ENCODE measurements around the gene GPR33. TPM values are rescaled to one million over a fixed set of nuclear protein-coding genes. Genes with fewer than 3 reads are reported as not detected.

GPR33 gene
- total and polyA plus RNA-seq, 10 of the 15 experiments (the other 5 are each of a cell fraction or from before 2014, with no cell fraction given) = not detected

DNA sequence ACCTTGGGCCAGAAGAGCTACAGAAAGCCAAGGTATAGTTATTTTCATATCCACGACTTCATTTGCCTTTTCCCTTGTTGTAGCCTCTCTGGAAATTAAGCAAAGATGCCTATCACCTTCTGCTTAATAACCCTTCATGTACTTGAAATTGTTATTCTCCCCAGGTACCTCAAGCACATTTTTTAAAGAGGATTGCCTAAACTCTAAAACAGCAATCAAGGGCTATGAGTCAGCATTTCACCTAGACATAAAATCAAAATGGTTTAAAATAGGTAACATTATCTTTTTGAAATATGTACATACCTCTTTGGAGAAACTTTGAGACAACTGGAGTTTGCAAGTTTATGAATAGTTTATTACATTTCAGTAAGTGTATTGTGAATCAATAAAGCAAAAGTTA lies 42.1 kb downstream of the GPR33 start:
- TF ChIP-seq, protein P1, sequence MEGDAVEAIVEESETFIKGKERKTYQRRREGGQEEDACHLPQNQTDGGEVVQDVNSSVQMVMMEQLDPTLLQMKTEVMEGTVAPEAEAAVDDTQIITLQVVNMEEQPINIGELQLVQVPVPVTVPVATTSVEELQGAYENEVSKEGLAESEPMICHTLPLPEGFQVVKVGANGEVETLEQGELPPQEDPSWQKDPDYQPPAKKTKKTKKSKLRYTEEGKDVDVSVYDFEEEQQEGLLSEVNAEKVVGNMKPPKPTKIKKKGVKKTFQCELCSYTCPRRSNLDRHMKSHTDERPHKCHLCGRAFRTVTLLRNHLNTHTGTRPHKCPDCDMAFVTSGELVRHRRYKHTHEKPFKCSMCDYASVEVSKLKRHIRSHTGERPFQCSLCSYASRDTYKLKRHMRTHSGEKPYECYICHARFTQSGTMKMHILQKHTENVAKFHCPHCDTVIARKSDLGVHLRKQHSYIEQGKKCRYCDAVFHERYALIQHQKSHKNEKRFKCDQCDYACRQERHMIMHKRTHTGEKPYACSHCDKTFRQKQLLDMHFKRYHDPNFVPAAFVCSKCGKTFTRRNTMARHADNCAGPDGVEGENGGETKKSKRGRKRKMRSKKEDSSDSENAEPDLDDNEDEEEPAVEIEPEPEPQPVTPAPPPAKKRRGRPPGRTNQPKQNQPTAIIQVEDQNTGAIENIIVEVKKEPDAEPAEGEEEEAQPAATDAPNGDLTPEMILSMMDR (IDR thresholded peaks at IDR 0.05 in 2 of 3, conservative IDR thresholded peaks at IDR 0.05 in 1 of 3; ENCODE audit: control insufficient read depth in 2 of 3, extremely low read depth in 1 of 3, insufficient read depth in 1 of 3, low read depth in 3 of 3, low read length in 3 of 3) = no peak
- TF ChIP-seq SREBF1 (IDR thresholded peaks at IDR 0.05; ENCODE audit: low read length) (no peak), FOXK2 (IDR thresholded peaks at IDR 0.05) (no peak), BHLHE40 (IDR thresholded peaks at IDR 0.05; ENCODE audit: borderline replicate concordance in 1 of 2, low read depth in 2 of 2, low read length in 1 of 2) (no peak), CBFB (IDR thresholded peaks at IDR 0.05; ENCODE audit: low read depth) (no peak), SREBF2 (IDR thresholded peaks at IDR 0.05; ENCODE audit: low read length) (no peak), POLR2AphosphoS5 (IDR thresholded peaks at IDR 0.05; ENCODE audit: low read length) (no peak), CREB1 (IDR thresholded peaks at IDR 0.05; ENCODE audit: low read depth) (no peak), GABPA (IDR thresholded peaks at IDR 0.05; ENCODE audit: low read depth) (no peak), ASH2L (IDR thresholded peaks at IDR 0.05; ENCODE audit: borderline replicate concordance, low read depth) (no peak), NR2F1 (conservative IDR thresholded peaks at IDR 0.05) (no peak), TAF1 (IDR thresholded peaks at IDR 0.05; ENCODE audit: borderline replicate concordance, low read depth, low read length) (no peak), YY1 (IDR thresholded peaks at IDR 0.05; ENCODE audit: low read depth, low read length) (no peak)
- TF ChIP-seq, protein P2, sequence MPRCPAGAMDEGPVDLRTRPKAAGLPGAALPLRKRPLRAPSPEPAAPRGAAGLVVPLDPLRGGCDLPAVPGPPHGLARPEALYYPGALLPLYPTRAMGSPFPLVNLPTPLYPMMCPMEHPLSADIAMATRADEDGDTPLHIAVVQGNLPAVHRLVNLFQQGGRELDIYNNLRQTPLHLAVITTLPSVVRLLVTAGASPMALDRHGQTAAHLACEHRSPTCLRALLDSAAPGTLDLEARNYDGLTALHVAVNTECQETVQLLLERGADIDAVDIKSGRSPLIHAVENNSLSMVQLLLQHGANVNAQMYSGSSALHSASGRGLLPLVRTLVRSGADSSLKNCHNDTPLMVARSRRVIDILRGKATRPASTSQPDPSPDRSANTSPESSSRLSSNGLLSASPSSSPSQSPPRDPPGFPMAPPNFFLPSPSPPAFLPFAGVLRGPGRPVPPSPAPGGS (IDR thresholded peaks at IDR 0.05; ENCODE audit: borderline replicate concordance, insufficient read depth, low read depth, low read length, poor library complexity, severe bottlenecking) = no peak
- TF ChIP-seq, protein P3, sequence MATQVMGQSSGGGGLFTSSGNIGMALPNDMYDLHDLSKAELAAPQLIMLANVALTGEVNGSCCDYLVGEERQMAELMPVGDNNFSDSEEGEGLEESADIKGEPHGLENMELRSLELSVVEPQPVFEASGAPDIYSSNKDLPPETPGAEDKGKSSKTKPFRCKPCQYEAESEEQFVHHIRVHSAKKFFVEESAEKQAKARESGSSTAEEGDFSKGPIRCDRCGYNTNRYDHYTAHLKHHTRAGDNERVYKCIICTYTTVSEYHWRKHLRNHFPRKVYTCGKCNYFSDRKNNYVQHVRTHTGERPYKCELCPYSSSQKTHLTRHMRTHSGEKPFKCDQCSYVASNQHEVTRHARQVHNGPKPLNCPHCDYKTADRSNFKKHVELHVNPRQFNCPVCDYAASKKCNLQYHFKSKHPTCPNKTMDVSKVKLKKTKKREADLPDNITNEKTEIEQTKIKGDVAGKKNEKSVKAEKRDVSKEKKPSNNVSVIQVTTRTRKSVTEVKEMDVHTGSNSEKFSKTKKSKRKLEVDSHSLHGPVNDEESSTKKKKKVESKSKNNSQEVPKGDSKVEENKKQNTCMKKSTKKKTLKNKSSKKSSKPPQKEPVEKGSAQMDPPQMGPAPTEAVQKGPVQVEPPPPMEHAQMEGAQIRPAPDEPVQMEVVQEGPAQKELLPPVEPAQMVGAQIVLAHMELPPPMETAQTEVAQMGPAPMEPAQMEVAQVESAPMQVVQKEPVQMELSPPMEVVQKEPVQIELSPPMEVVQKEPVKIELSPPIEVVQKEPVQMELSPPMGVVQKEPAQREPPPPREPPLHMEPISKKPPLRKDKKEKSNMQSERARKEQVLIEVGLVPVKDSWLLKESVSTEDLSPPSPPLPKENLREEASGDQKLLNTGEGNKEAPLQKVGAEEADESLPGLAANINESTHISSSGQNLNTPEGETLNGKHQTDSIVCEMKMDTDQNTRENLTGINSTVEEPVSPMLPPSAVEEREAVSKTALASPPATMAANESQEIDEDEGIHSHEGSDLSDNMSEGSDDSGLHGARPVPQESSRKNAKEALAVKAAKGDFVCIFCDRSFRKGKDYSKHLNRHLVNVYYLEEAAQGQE (IDR thresholded peaks at IDR 0.05; ENCODE audit: low read depth, low read length) = no peak
- TF ChIP-seq, protein P4, sequence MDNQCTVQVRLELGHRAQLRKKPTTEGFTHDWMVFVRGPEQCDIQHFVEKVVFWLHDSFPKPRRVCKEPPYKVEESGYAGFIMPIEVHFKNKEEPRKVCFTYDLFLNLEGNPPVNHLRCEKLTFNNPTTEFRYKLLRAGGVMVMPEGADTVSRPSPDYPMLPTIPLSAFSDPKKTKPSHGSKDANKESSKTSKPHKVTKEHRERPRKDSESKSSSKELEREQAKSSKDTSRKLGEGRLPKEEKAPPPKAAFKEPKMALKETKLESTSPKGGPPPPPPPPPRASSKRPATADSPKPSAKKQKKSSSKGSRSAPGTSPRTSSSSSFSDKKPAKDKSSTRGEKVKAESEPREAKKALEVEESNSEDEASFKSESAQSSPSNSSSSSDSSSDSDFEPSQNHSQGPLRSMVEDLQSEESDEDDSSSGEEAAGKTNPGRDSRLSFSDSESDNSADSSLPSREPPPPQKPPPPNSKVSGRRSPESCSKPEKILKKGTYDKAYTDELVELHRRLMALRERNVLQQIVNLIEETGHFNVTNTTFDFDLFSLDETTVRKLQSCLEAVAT (IDR thresholded peaks at IDR 0.05) = no peak
- BruUV-seq (replicated peaks) = no TSS peak
- Histone ChIP-seq H3K4me3 (no peak overlapping the region), H3K4me2 (ENCODE audit: control insufficient read depth, insufficient read depth) (no peak overlapping the region), H3K36me3 (ENCODE audit: control insufficient read depth in 2 of 2, insufficient read depth in 2 of 2, low read length in 1 of 2) (no peaks in the 10 kb centered on the region), H2AFZ (ENCODE audit: control insufficient read depth, low read depth, low read length) (no peak overlapping the region), H3K4me1 (ENCODE audit: control insufficient read depth, insufficient read depth, low read length) (no peaks in the 10 kb centered on the region), H3K9ac (ENCODE audit: control insufficient read depth, insufficient read depth, low read length) (no peak overlapping the region), H3K9me3 (replicated peaks; ENCODE audit: control insufficient read depth, insufficient read depth, low read length) (no peaks in the 10 kb centered on the region), H3K27me3 (replicated peaks in 1 of 2; ENCODE audit: control insufficient read depth in 2 of 2, insufficient read depth in 2 of 2, low read length in 1 of 2) (no peaks in the 10 kb centered on the region), H3K27ac (ENCODE audit: control insufficient read depth, insufficient read depth) (no peak overlapping the region), H3K79me2 (ENCODE audit: control insufficient read depth, insufficient read depth, low read length) (no peaks in the 10 kb centered on the region), H4K20me1 (ENCODE audit: control insufficient read depth, insufficient read depth) (no peaks in the 10 kb centered on the region)
- ChIA-PET RAD21 (ENCODE audit: unreplicated experiment) (interaction anchor here (0.7 kb wide), 1 partner anchor 80 kb away, joined by 3 read pairs; no protein-coding TSS in a partner anchor), POLR2A (interaction anchor here (0.7 to 0.9 kb wide), 2 partner anchors 25 to 213 kb away, joined by 3 read pairs; partner anchors contain the start of gene HEATR5A), CTCF (interaction anchor here (0.6 to 0.9 kb wide), 2 partner anchors 11 to 14 kb away, joined by 4 to 6 read pairs; partner anchors contain the start of gene DTD2), SMC1A (ENCODE audit: uncharacterized antibody, unreplicated experiment) (no interaction called here)
- FAIRE-seq (no peak), DNase-seq (ENCODE audit: low read depth, low spot score) (no peak), ATAC-seq (no peak)
- in situ Hi-C loops (cut with MboI) (no loop called here), intact Hi-C loops (cut with micrococcal nuclease; ENCODE audit: unreplicated experiment) (no loop called here)
- WGBS (ENCODE audit: insufficient coverage, insufficient replicate concordance, low lambda C conversion rate, missing lambda C conversion rate) = 95% methylated on average over 1 of the region's 1 CpG

Data from GM12878 (cell line).